ENCODE data around the gene SYNM. TPM values are rescaled to one million over a fixed set of nuclear protein-coding genes. Genes with fewer than 3 reads are reported as not detected.

SYNM gene
- total and polyA plus RNA-seq, 2 of the 8 experiments (the other 6 are each of a cell fraction or from before 2014, with no cell fraction given): 0.89 to 2.0 TPM

- Histone ChIP-seq H3K36me3 (ENCODE audit: control insufficient read depth in 2 of 4, insufficient read depth in 4 of 4, low read length in 3 of 4) (no peaks in the 10 kb centered on the region), H2AK5ac (ENCODE audit: low read depth, low read length) (no peak overlapping the region), H2AFZ (ENCODE audit: low read length) (no peak overlapping the region), H3K18ac (ENCODE audit: extremely low read depth, low read length) (no peak overlapping the region), H3K14ac (ENCODE audit: insufficient read length) (no peak overlapping the region), H3K27ac (ENCODE audit: low read depth, low read length) (no peak overlapping the region), H4K91ac (replicated peaks; ENCODE audit: insufficient read length, low read length) (no peak overlapping the region), H4K8ac (ENCODE audit: extremely low read depth, insufficient read depth, low read length) (no peak overlapping the region), H3K56ac (replicated peaks; ENCODE audit: insufficient read length, low read depth, low read length) (no peak overlapping the region), H2BK15ac (ENCODE audit: low read length) (no peak overlapping the region), H3K4ac (replicated peaks; ENCODE audit: insufficient read length, low read depth, low read length) (no peak overlapping the region), H3K23ac (ENCODE audit: insufficient read length) (no peak overlapping the region), H3K27me3 (replicated peaks in 1 of 4; ENCODE audit: control insufficient read depth in 3 of 4, extremely low read depth in 1 of 4, insufficient read depth in 3 of 4, low read length in 3 of 4) (no peaks in the 10 kb centered on the region), H3K9ac (replicated peaks in 1 of 4; ENCODE audit: extremely low read depth in 1 of 4, low read depth in 3 of 4, low read length in 3 of 4) (no peak overlapping the region), H3K4me1 (replicated peaks in 1 of 4; ENCODE audit: control insufficient read depth in 3 of 4, insufficient read depth in 4 of 4, low read length in 3 of 4) (peaks cover 0 to 21% (median 5%) of the 10 kb centered on the region in 4 experiments; a peak in 5 of 7 replicates), H3K79me1 (ENCODE audit: low read depth, low read length) (no peaks in the 10 kb centered on the region), H3K79me2 (ENCODE audit: control insufficient read depth in 1 of 2, insufficient read depth in 2 of 2, low read length in 2 of 2) (no peaks in the 10 kb centered on the region), H3K9me3 (ENCODE audit: insufficient read depth in 2 of 2, low read depth in 1 of 2, low read length in 1 of 2) (no peaks in the 10 kb centered on the region), H4K20me1 (replicated peaks in 1 of 2; ENCODE audit: control insufficient read depth in 1 of 2, insufficient read depth in 2 of 2, low read length in 2 of 2) (no peaks in the 10 kb centered on the region), H2BK12ac (ENCODE audit: low read depth, low read length) (no peak overlapping the region), H3K4me2 (ENCODE audit: insufficient read depth in 1 of 2, low read depth in 2 of 2, low read length in 2 of 2) (no peak overlapping the region), H4K5ac (ENCODE audit: insufficient read length, low read depth, low read length) (no peak overlapping the region), H3K4me3 (ENCODE audit: extremely low read depth in 1 of 4, insufficient read depth in 2 of 4, low read depth in 3 of 4, low read length in 4 of 4) (no peak overlapping the region), H2BK20ac (ENCODE audit: low read length) (no peak overlapping the region), H2BK120ac (replicated peaks; ENCODE audit: low read depth, low read length) (no peak overlapping the region), H2BK5ac (ENCODE audit: low read depth, low read length) (no peak overlapping the region), H3K23me2 (ENCODE audit: low read depth, low read length) (no peaks in the 10 kb centered on the region)
- POLR2A ChIA-PET (ENCODE audit: partially characterized antibody): interaction anchor here (0.6 kb wide), 1 partner anchor 141 kb away, joined by 3 read pairs; no protein-coding TSS in a partner anchor
- TF ChIP-seq FOSL1 (IDR thresholded peaks at IDR 0.05; ENCODE audit: insufficient read depth, low read depth, low read length): no peak
- no peak for TF ChIP-seq SUZ12 (IDR thresholded peaks at IDR 0.05; ENCODE audit: low read length)
- no peak for TF ChIP-seq CTBP2 (IDR thresholded peaks at IDR 0.05; ENCODE audit: borderline replicate concordance, insufficient read depth, insufficient read length, low read length)
- no peak for TF ChIP-seq POU5F1 (IDR thresholded peaks at IDR 0.05; ENCODE audit: low read depth, low read length)
- no peak for TF ChIP-seq YY1 (IDR thresholded peaks at IDR 0.05; ENCODE audit: low read depth, low read length)
- TF ChIP-seq RBBP5 (IDR thresholded peaks at IDR 0.05; ENCODE audit: borderline replicate concordance, low read depth, low read length): no peak
- TF ChIP-seq CEBPB (IDR thresholded peaks at IDR 0.05; ENCODE audit: low read depth, low read length): no peak
- TF ChIP-seq SIN3A (conservative IDR thresholded peaks at IDR 0.05 in 1 of 2, IDR thresholded peaks at IDR 0.05 in 1 of 2; ENCODE audit: low read depth in 1 of 2, low read length in 2 of 2): no peak
- TF ChIP-seq TBP (IDR thresholded peaks at IDR 0.05; ENCODE audit: low read depth, low read length): no peak
- TF ChIP-seq MAFK (IDR thresholded peaks at IDR 0.05; ENCODE audit: low read depth, low read length): no peak
- CTCF ChIA-PET (ENCODE audit: partially characterized antibody): interaction anchor here (0.6 to 2.8 kb wide), 3 partner anchors 14 to 86 kb away, joined by 3 to 11 read pairs (median 4); no protein-coding TSS in a partner anchor
- no peak for FAIRE-seq
- 88% methylated on average over 8 of the region's 8 CpGs; no CpG with 5 or more reads in 1 of the 2 experiments for WGBS, 2 experiments (ENCODE audit: extremely low coverage in 1 of 2, insufficient coverage in 1 of 2, insufficient read length in 1 of 2, insufficient replicate concordance in 2 of 2, low coverage in 1 of 2, low lambda C conversion rate in 2 of 2, missing lambda C conversion rate in 1 of 2)
- no peak for DNase-seq (ENCODE audit: low read depth in 1 of 2, low spot score in 2 of 2)
These were observed 17.0 kb downstream of the SYNM start for GRCh38 chr15:99121691-99122410.
